ENCODE results near the gene PRDM11. TPM values are rescaled to one million over a fixed set of nuclear protein-coding genes. Genes with fewer than 3 reads are reported as not detected.

Gene PRDM11
- total and polyA plus RNA-seq, 2 experiments from 2014 or later = 11.8 to 20.5 TPM

- no peak overlapping the region for H3K27ac ChIP-seq
- H3K4me1 ChIP-seq (ENCODE audit: low read depth) = peaks cover 9% of the 10 kb centered on the region
- TF ChIP-seq, protein P1, sequence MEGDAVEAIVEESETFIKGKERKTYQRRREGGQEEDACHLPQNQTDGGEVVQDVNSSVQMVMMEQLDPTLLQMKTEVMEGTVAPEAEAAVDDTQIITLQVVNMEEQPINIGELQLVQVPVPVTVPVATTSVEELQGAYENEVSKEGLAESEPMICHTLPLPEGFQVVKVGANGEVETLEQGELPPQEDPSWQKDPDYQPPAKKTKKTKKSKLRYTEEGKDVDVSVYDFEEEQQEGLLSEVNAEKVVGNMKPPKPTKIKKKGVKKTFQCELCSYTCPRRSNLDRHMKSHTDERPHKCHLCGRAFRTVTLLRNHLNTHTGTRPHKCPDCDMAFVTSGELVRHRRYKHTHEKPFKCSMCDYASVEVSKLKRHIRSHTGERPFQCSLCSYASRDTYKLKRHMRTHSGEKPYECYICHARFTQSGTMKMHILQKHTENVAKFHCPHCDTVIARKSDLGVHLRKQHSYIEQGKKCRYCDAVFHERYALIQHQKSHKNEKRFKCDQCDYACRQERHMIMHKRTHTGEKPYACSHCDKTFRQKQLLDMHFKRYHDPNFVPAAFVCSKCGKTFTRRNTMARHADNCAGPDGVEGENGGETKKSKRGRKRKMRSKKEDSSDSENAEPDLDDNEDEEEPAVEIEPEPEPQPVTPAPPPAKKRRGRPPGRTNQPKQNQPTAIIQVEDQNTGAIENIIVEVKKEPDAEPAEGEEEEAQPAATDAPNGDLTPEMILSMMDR (IDR thresholded peaks at IDR 0.05; ENCODE audit: low read depth, low read length) = no peak
- DNase-seq (ENCODE audit: low read depth in 1 of 2, low spot score in 1 of 2) = no peak
- no peaks in the 10 kb centered on the region for H3K9me3 ChIP-seq (ENCODE audit: low read depth)
- no peaks in the 10 kb centered on the region for H3K36me3 ChIP-seq
- no peaks in the 10 kb centered on the region for H3K27me3 ChIP-seq
- no peak overlapping the region for H3K4me3 ChIP-seq
Measured at GRCh38 chr11:45106440-45106839, 40.0 kb upstream of the PRDM11 start.

GRCh38 chr11:45107029-45107428 lies 39.4 kb upstream of the PRDM11 start:
- no peak overlapping the region for H3K4me3 ChIP-seq
- no peaks in the 10 kb centered on the region for H3K36me3 ChIP-seq
- H3K4me1 ChIP-seq (ENCODE audit: low read depth) = peaks cover 9% of the 10 kb centered on the region
- H3K9me3 ChIP-seq (ENCODE audit: low read depth) = no peaks in the 10 kb centered on the region
- H3K27ac ChIP-seq = no peak overlapping the region
- DNase-seq (ENCODE audit: low read depth in 1 of 2, low spot score in 1 of 2) = no peak
- no peaks in the 10 kb centered on the region for H3K27me3 ChIP-seq
- TF ChIP-seq, protein P1 (IDR thresholded peaks at IDR 0.05; ENCODE audit: low read depth, low read length) = no peak

- H3K4me1 ChIP-seq (ENCODE audit: low read depth) = peaks cover 9% of the 10 kb centered on the region
- no peak overlapping the region for H3K4me3 ChIP-seq
- no peaks in the 10 kb centered on the region for H3K9me3 ChIP-seq (ENCODE audit: low read depth)
- peaks cover 3% of the 10 kb centered on the region for H3K27me3 ChIP-seq
- DNase-seq (ENCODE audit: low read depth in 1 of 2, low spot score in 1 of 2) = no peak
- no peaks in the 10 kb centered on the region for H3K36me3 ChIP-seq
- TF ChIP-seq, protein P1 (IDR thresholded peaks at IDR 0.05; ENCODE audit: low read depth, low read length) = no peak
- no peak overlapping the region for H3K27ac ChIP-seq
Measured at GRCh38 chr11:45108070-45109064, 38.1 kb upstream of the PRDM11 start.

DNA sequence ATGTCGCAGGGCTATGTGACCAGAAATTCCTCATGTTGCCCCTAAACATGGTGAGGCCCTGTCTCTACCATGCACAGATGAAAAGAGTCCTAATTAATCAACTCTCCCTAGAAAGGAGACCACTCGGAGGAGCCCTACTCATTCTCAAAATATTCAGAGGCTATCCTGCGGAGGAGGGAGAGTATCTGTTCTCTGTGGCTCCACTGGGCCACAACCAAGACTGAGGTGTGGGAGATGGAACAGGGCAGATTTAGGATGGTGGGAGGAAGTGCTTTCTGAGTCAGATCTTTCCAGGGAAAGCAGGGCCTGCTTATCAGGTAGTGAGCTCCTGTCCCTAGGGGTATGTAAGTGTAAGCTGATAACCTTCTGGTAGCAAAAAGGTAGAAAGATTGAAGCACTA lies 37.0 kb upstream of the PRDM11 start:
- Histone ChIP-seq H3K27ac (no peak overlapping the region), H3K27me3 (peaks cover 5% of the 10 kb centered on the region), H3K36me3 (no peaks in the 10 kb centered on the region), H3K4me3 (no peak overlapping the region), H3K9me3 (ENCODE audit: low read depth) (no peaks in the 10 kb centered on the region), H3K4me1 (ENCODE audit: low read depth) (peaks cover 9% of the 10 kb centered on the region)
- no peak for DNase-seq (ENCODE audit: low read depth in 1 of 2, low spot score in 1 of 2)
- TF ChIP-seq, protein P1 (IDR thresholded peaks at IDR 0.05; ENCODE audit: low read depth, low read length) = no peak

GRCh38 chr11:45110562-45110961 lies 35.9 kb upstream of the PRDM11 start:
- H3K9me3 ChIP-seq (ENCODE audit: low read depth) = no peaks in the 10 kb centered on the region
- peak; percentile 75 to 83 for DNase-seq (ENCODE audit: low read depth in 1 of 2, low spot score in 1 of 2)
- TF ChIP-seq, protein P1 (IDR thresholded peaks at IDR 0.05; ENCODE audit: low read depth, low read length) = peak; percentile 66
- peaks cover 6% of the 10 kb centered on the region for H3K27me3 ChIP-seq
- no peak overlapping the region for H3K4me3 ChIP-seq
- no peaks in the 10 kb centered on the region for H3K36me3 ChIP-seq
- peaks cover 9% of the 10 kb centered on the region for H3K4me1 ChIP-seq (ENCODE audit: low read depth)
- no peak overlapping the region for H3K27ac ChIP-seq

All from cardiac muscle cell (in vitro differentiated cells and primary cell).